ENCODE results near the gene SERPINA12.

SERPINA12 gene

GRCh38 chr14:94472842-94473241 is 36.4 kb downstream of the SERPINA12 start:
- H3K79me2 ChIP-seq (ENCODE audit: insufficient read depth, low read depth) = no peaks in the 10 kb centered on the region
- no peaks in the 10 kb centered on the region for H3K36me3 ChIP-seq (ENCODE audit: insufficient read depth)
- H3K4me3 ChIP-seq (IDR thresholded peaks at IDR 0.05; ENCODE audit: insufficient read depth, low read depth, low read length) = no peak overlapping the region
- no peak overlapping the region for H3K4me2 ChIP-seq
- H2AFZ ChIP-seq (ENCODE audit: low read depth) = no peak overlapping the region
- H3K27me3 ChIP-seq (ENCODE audit: insufficient read depth, low read depth) = no peaks in the 10 kb centered on the region
- H4K20me1 ChIP-seq (ENCODE audit: insufficient read depth) = no peaks in the 10 kb centered on the region
- H3K27ac ChIP-seq = no peak overlapping the region
- H3K4me1 ChIP-seq (ENCODE audit: low read depth, poor library complexity, severe bottlenecking) = no peaks in the 10 kb centered on the region
- no peak overlapping the region for H3K9ac ChIP-seq
- no peak for TF ChIP-seq CTCF (conservative IDR thresholded peaks at IDR 0.05; ENCODE audit: low read depth, low read length)

- no peaks in the 10 kb centered on the region for H3K79me2 ChIP-seq (ENCODE audit: insufficient read depth, low read depth)
- H4K20me1 ChIP-seq (ENCODE audit: insufficient read depth) = no peaks in the 10 kb centered on the region
- no peak overlapping the region for H3K4me3 ChIP-seq (IDR thresholded peaks at IDR 0.05; ENCODE audit: insufficient read depth, low read depth, low read length)
- no peak for TF ChIP-seq CTCF (conservative IDR thresholded peaks at IDR 0.05; ENCODE audit: low read depth, low read length)
- H2AFZ ChIP-seq (ENCODE audit: low read depth) = no peak overlapping the region
- no peak overlapping the region for H3K9ac ChIP-seq
- no peak overlapping the region for H3K27ac ChIP-seq
- H3K4me1 ChIP-seq (ENCODE audit: low read depth, poor library complexity, severe bottlenecking) = no peaks in the 10 kb centered on the region
- H3K4me2 ChIP-seq = no peak overlapping the region
- H3K36me3 ChIP-seq (ENCODE audit: insufficient read depth) = no peaks in the 10 kb centered on the region
- H3K27me3 ChIP-seq (ENCODE audit: insufficient read depth, low read depth) = no peaks in the 10 kb centered on the region
Observed at GRCh38 chr14:94471045-94471444, 38.2 kb downstream of the SERPINA12 start.

GRCh38 chr14:94470311-94470710 is 39.0 kb downstream of the SERPINA12 start:
- Histone ChIP-seq H3K4me2 (no peak overlapping the region), H3K27me3 (ENCODE audit: insufficient read depth, low read depth) (no peaks in the 10 kb centered on the region), H3K36me3 (ENCODE audit: insufficient read depth) (no peaks in the 10 kb centered on the region), H3K9ac (no peak overlapping the region), H3K4me3 (IDR thresholded peaks at IDR 0.05; ENCODE audit: insufficient read depth, low read depth, low read length) (no peak overlapping the region), H3K27ac (no peak overlapping the region), H2AFZ (ENCODE audit: low read depth) (no peak overlapping the region), H4K20me1 (ENCODE audit: insufficient read depth) (no peaks in the 10 kb centered on the region), H3K4me1 (ENCODE audit: low read depth, poor library complexity, severe bottlenecking) (no peaks in the 10 kb centered on the region), H3K79me2 (ENCODE audit: insufficient read depth, low read depth) (no peaks in the 10 kb centered on the region)
- TF ChIP-seq CTCF (conservative IDR thresholded peaks at IDR 0.05; ENCODE audit: low read depth, low read length) = no peak

- no peaks in the 10 kb centered on the region for H3K27me3 ChIP-seq (ENCODE audit: insufficient read depth, low read depth)
- no peak overlapping the region for H2AFZ ChIP-seq (ENCODE audit: low read depth)
- no peak overlapping the region for H3K4me2 ChIP-seq
- no peak for TF ChIP-seq CTCF (conservative IDR thresholded peaks at IDR 0.05; ENCODE audit: low read depth, low read length)
- no peaks in the 10 kb centered on the region for H4K20me1 ChIP-seq (ENCODE audit: insufficient read depth)
- H3K79me2 ChIP-seq (ENCODE audit: insufficient read depth, low read depth) = no peaks in the 10 kb centered on the region
- H3K4me3 ChIP-seq (IDR thresholded peaks at IDR 0.05; ENCODE audit: insufficient read depth, low read depth, low read length) = no peak overlapping the region
- no peak overlapping the region for H3K9ac ChIP-seq
- H3K36me3 ChIP-seq (ENCODE audit: insufficient read depth) = no peaks in the 10 kb centered on the region
- H3K4me1 ChIP-seq (ENCODE audit: low read depth, poor library complexity, severe bottlenecking) = no peaks in the 10 kb centered on the region
- H3K27ac ChIP-seq = no peak overlapping the region
Observed at GRCh38 chr14:94469261-94469660, 40.0 kb downstream of the SERPINA12 start.

Measured in KMS-11 (cell line).